Brain microvascular endothelial cell (primary cell): ENCODE measurements around the gene RUNDC1.

Experiments used
- DNase-seq: peaks from one replicate; pipeline ENCODE4 v3.0.0-alpha.2; 2020
- H3K27ac ChIP-seq: fragments of 250-450 bp; sonication (Bioruptor Pico); 2 replicates; pipeline ENCODE4 v1.5.1; 2020; ENCODE audit warnings: mild to moderate bottlenecking, moderate library complexity
- H3K27me3 ChIP-seq: fragments of 250-450 bp; sonication (Bioruptor Pico); replicated peaks from 2 replicates; pipeline ENCODE4 v1.5.1; 2020; ENCODE audit warnings: mild to moderate bottlenecking
- H3K36me3 ChIP-seq: fragments of 250-450 bp; sonication (Bioruptor Pico); replicated peaks from 2 replicates; pipeline ENCODE4 v1.5.1; 2020; ENCODE audit warnings: mild to moderate bottlenecking
- H3K4me3 ChIP-seq: 2 replicates; pipeline ENCODE4 v1.5.1; 2011; ENCODE audit warnings: low read depth, mild to moderate bottlenecking, control low read depth, low read length, moderate library complexity
- CTCF ChIP-seq: IDR thresholded peaks from 2 replicates; pipeline ENCODE4 v1.5.1; 2011; ENCODE audit warnings: low read depth, mild to moderate bottlenecking, moderate library complexity, low read length, control low read depth, inconsistent platforms; ENCODE audit errors: missing control alignments
- in situ Hi-C: cut with HindIII; loops from 2 replicates; pipeline ENCODE4 v1.10.0; 2017; ENCODE audit warnings: low sequenced_read_pairs, low pct_ligation_motif_present

RUNDC1 gene

DNA sequence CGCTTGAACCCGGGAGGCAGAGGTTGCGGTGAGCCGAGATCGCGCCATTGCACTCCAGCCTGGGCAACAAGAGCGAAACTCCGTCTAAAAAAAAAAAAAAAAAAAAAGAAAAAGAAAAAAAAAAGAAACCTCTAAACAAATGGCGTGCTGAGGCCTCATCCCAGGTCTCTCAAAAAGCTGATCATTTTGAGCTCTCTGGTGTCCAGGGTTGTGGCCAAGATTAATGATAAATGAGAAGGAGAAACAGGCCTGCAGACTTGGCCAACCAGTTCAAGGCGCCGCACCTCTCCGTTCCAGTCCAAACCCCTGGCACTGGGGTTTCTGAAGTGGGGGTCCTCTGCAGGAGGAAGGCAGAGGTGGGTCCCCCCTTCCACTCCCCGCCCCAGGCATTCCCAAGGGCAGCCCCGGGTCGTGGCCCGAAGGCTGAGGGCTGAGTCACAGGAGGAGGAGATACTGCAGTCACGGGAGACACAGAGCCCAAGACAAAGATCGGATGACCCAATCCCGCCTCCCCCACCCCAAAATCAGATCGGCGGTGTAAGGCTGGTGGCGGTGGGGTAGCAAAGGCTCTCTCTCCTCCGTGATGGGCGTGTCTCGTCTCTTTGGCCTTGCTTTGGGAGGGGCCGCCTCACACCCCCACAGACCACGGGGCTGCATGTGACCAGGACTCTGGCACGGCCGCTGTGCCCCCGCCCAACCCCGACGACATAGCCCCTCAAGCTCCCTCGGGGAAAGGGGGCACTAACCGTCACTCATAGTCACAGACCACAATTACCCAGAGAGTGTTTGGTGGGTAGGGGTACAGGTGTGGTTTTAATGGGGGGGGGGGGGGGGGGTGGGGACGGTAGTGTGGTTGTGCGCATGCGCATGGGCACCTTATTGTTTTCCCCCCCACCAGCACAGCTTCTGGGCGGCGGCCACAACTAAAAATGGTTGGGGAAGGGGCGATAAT lies 40.7 kb downstream of the RUNDC1 start:
- no peak for TF ChIP-seq CTCF
- H3K4me3 ChIP-seq = peak overlapping the region; percentile 98
- in situ Hi-C loops = no loop called here
- peak overlapping the region; percentile 85 for H3K27ac ChIP-seq
- no peaks in the 10 kb centered on the region for H3K27me3 ChIP-seq
- DNase-seq = peak; percentile 67
- H3K36me3 ChIP-seq = peaks cover 21% of the 10 kb centered on the region

DNA sequence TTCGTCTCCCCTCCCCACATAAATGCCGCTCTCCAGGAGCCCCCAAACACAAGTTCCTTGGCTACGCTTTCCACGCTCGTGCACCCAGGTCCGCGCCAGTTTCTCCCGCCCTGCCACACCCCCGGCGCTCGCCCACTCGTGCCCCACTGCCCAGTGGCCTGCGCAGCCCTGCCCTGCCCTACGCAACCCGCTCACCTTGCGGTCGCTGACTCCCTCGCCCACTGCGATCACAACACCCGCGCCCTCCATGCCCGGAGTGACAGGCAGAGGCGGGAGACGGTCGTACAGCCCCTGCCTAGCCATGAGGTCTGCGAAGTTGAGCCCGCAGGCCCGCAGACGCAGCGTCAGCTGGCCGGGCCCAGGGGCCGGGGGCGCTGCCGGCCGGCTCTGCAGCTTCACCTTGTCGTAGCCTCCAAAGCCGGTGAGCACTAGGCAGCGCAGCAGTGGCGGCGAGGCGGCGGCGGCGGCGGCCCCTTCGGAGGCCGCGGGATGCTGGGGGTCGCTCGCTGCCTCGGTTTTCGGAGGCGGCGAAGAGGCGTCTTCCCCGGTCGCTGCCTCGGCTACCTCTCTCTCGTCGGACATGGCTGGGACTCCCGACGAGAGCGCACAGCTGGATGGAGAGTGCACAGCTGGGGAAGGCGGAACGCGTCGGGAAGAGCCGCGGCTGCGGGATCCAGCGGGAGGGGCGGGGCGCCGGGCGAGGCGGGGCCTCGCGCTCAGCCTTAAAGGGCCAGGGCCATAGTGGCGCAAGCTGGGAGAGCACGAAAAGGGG lies 41.6 kb downstream of the RUNDC1 start, which contains the start of gene VAT1:
Gene VAT1 (minus strand): TSS at position 645 of the 772 bp plus-strand sequence. CDS start 63 bp downstream, at position 582.
- peak; percentile 46 for DNase-seq
- Histone ChIP-seq H3K4me3 (peak within 1 kb of the TSS; percentile 98), H3K27ac (peak within 1 kb of the TSS; percentile 85), H3K36me3 (peaks cover 14% of the 10 kb centered on the region), H3K27me3 (no peaks in the 10 kb centered on the region)
- TF ChIP-seq CTCF = no peak
- in situ Hi-C loops = no loop called here

GRCh38 chr17:43024407-43025289 lies 44.3 kb downstream of the RUNDC1 start, which contains the start of gene RND2:
TSS of gene RND2 (plus strand) at chr17:43025231. CDS start at chr17:43025348, 117 bp downstream.
- in situ Hi-C loops = no loop called here
- peak; percentile 96 for DNase-seq
- no peaks in the 10 kb centered on the region for H3K27me3 ChIP-seq
- H3K27ac ChIP-seq = no peak within 1 kb of the TSS
- no peaks in the 10 kb centered on the region for H3K36me3 ChIP-seq
- TF ChIP-seq CTCF = peak; percentile 86
- H3K4me3 ChIP-seq = peak within 1 kb of the TSS; percentile 61

- DNase-seq = no peak
- no peak for TF ChIP-seq CTCF
- in situ Hi-C loops = no loop called here
Measured at GRCh38 chr17:43025290-43025657, 44.9 kb downstream of the RUNDC1 start.

More at GRCh38 chr17:43025290-43025657, 44.9 kb downstream of the RUNDC1 start:
- peak overlapping the region; percentile 49 for H3K4me3 ChIP-seq
- H3K27me3 ChIP-seq = no peaks in the 10 kb centered on the region
- no peak overlapping the region for H3K27ac ChIP-seq
- no peaks in the 10 kb centered on the region for H3K36me3 ChIP-seq
